ENCODE results near the gene NALCN.

- TF ChIP-seq CTCF (IDR thresholded peaks at IDR 0.05; ENCODE audit: poor library complexity), result no peak
- TF ChIP-seq EZH2phosphoT487 (IDR thresholded peaks at IDR 0.05; ENCODE audit: low read depth, severe bottlenecking, unreplicated experiment), result no peak
Measured at GRCh38 chr13:101157261-101157660, 259.0 kb downstream of the NALCN start.

Data from hepatocyte (in vitro differentiated cells).